SK-N-SH (cell line): Measurements from ENCODE around the gene SNX27. TPM values are rescaled to one million over a fixed set of nuclear protein-coding genes. Genes with fewer than 3 reads are reported as not detected.

Experiments
- CTCF ChIA-PET: fragments of 300-600, 350-600 bp; formaldehyde crosslinking; extraction: SDS; loops from one replicate; lab custom pipeline; 2021; lab: Yijun Ruan, JAX
- POLR2A ChIA-PET: fragments of 350-600 bp; sonication (Branson Sonifier 250); formaldehyde crosslinking; extraction: SDS; loops from one replicate; lab custom pipeline; 2020; ENCODE audit warnings: antibody characterized with exemption, inconsistent platforms; lab: Yijun Ruan, JAX
- DNase-seq: peaks from one replicate; pipeline ENCODE4 v3.0.0; 2012
- H2AFZ ChIP-seq: fragments of 200-600 bp; sonication (generic); 2 replicates; pipeline ENCODE4 v1.8.1; 2016; ENCODE audit warnings: antibody characterized with exemption, mild to moderate bottlenecking, low read depth
- H3F3A ChIP-seq: fragments of 200-600 bp; sonication (generic); replicated peaks from 2 replicates; pipeline ENCODE3; 2016; ENCODE audit warnings: antibody characterized with exemption, mild to moderate bottlenecking; ENCODE audit not compliant: insufficient read depth
- H3K27ac ChIP-seq, 2 experiments: fragments of 200-500 bp in 1 of 2; fragments of 200-600 bp in 1 of 2; sonication (Bioruptor generic) in 1 of 2; sonication (generic), shearing (Covaris generic) in 1 of 2; 2 replicates each; pipeline versions ENCODE4 v1.5.1 to v1.6.1; 2014 to 2016; ENCODE audit warnings: low read depth in 2 of 2, inconsistent platforms in 1 of 2, low read length in 1 of 2, mild to moderate bottlenecking in 1 of 2, mixed read lengths in 1 of 2
- H3K27me3 ChIP-seq: fragments of 200-600 bp; sonication (generic), shearing (Covaris generic); 2 replicates; pipeline ENCODE4 v1.6.1; 2016; ENCODE audit warnings: mixed run types; ENCODE audit not compliant: insufficient read depth
- H3K36me3 ChIP-seq, 2 experiments: fragments of 200-500 bp in 1 of 2; fragments of 200-600 bp in 1 of 2; sonication (Bioruptor generic) in 1 of 2; sonication (generic) in 1 of 2; replicated peaks in 1 of 2; 2 replicates each; pipeline versions ENCODE3 to v1.5.1; 2014 to 2016; ENCODE audit warnings: low read length in 1 of 2, mild to moderate bottlenecking in 1 of 2; ENCODE audit not compliant: insufficient read depth in 2 of 2, control insufficient read depth in 1 of 2
- H3K4me1 ChIP-seq, 2 experiments: fragments of 200-500 bp in 1 of 2; fragments of 200-600 bp in 1 of 2; sonication (Bioruptor generic) in 1 of 2; sonication (generic), shearing (Covaris generic) in 1 of 2; 2 replicates each; pipeline versions ENCODE4 v1.5.1 to v1.6.1; 2014 to 2016; ENCODE audit warnings: low read depth in 1 of 2, low read length in 1 of 2, mixed run types in 1 of 2; ENCODE audit not compliant: insufficient read depth in 2 of 2, control insufficient read depth in 1 of 2
- H3K4me2 ChIP-seq: fragments of 200-600 bp; sonication (generic), shearing (Covaris generic); 2 replicates; pipeline ENCODE4 v1.6.1; 2017; ENCODE audit warnings: mixed run types
- H3K4me3 ChIP-seq, 2 experiments: fragments of 200-500 bp in 1 of 2; fragments of 200-600 bp in 1 of 2; sonication (Bioruptor generic) in 1 of 2; sonication (generic), shearing (Covaris generic) in 1 of 2; 2 replicates each; pipeline versions ENCODE4 v1.5.1 to v1.8.1; 2014 to 2016; ENCODE audit warnings: low read depth in 2 of 2, inconsistent platforms in 1 of 2, low read length in 1 of 2, mild to moderate bottlenecking in 1 of 2, mixed read lengths in 1 of 2, moderate library complexity in 1 of 2
- H3K79me2 ChIP-seq: fragments of 200-600 bp; sonication (generic); 2 replicates; pipeline ENCODE4 v1.8.1; 2017; ENCODE audit warnings: mild to moderate bottlenecking; ENCODE audit not compliant: insufficient read depth
- H3K9ac ChIP-seq: fragments of 200-600 bp; sonication (generic); 2 replicates; pipeline ENCODE4 v1.6.1; 2017; ENCODE audit warnings: mixed run types
- H3K9me2 ChIP-seq: fragments of 200-600 bp; sonication (generic); 2 replicates; pipeline ENCODE4 v1.6.1; 2017; ENCODE audit warnings: mixed run types
- H3K9me3 ChIP-seq: fragments of 200-600 bp; sonication (generic); 2 replicates; pipeline ENCODE4 v1.6.1; 2017; ENCODE audit warnings: mixed run types, mild to moderate bottlenecking, moderate library complexity
- H4K20me1 ChIP-seq: fragments of 200-600 bp; sonication (generic); 2 replicates; pipeline ENCODE4 v1.6.1; 2017; ENCODE audit warnings: mild to moderate bottlenecking, mixed run types; ENCODE audit not compliant: insufficient read depth
- EP300 ChIP-seq, 2 experiments: IDR thresholded peaks; 2 replicates each; pipeline versions ENCODE4 v1.4.0 to v1.6.1; 2012; ENCODE audit warnings: borderline replicate concordance in 1 of 2, low read depth in 1 of 2, low read length in 1 of 2
- EZH2phosphoT487 ChIP-seq: fragments of 200-600 bp; sonication (generic); IDR thresholded peaks from 2 replicates; pipeline ENCODE4 v1.6.1; 2017; ENCODE audit warnings: low read depth, mixed run types, mild to moderate bottlenecking, antibody characterized with exemption, moderate library complexity, borderline replicate concordance
- FOXJ3 ChIP-seq: sonication (generic); formaldehyde crosslinking; IDR thresholded peaks from 2 replicates; pipeline ENCODE4 v1.5.1; 2020; ENCODE audit warnings: mild to moderate bottlenecking, missing genetic modification reagents
- FOXM1 ChIP-seq: IDR thresholded peaks from 2 replicates; pipeline ENCODE4 v1.4.0; 2012; ENCODE audit warnings: low read depth, mild to moderate bottlenecking
- GABPA ChIP-seq: IDR thresholded peaks from 2 replicates; pipeline ENCODE4 v1.4.0; 2012; ENCODE audit warnings: low read depth, mild to moderate bottlenecking
- JUND ChIP-seq: IDR thresholded peaks from 2 replicates; pipeline ENCODE4 v1.4.0; 2012
- POLR2AphosphoS5 ChIP-seq: IDR thresholded peaks from 2 replicates; pipeline ENCODE4 v1.6.1; 2012; ENCODE audit warnings: low read depth, low read length
- RCOR1 ChIP-seq: fragments of 150-350 bp; IDR thresholded peaks from 2 replicates; pipeline ENCODE4 v1.6.1; 2017; ENCODE audit warnings: antibody characterized with exemption, low read length
- SIN3A ChIP-seq: IDR thresholded peaks from 2 replicates; pipeline ENCODE4 v1.6.1; 2012; ENCODE audit warnings: low read depth, mild to moderate bottlenecking, low read length, moderate library complexity, borderline replicate concordance
- SMC3 ChIP-seq: IDR thresholded peaks from 2 replicates; pipeline ENCODE4 v1.6.1; 2012; ENCODE audit warnings: low read depth, low read length, improper control_type of control experiment
- TAF1 ChIP-seq: IDR thresholded peaks from 2 replicates; pipeline ENCODE4 v1.6.1; 2012; ENCODE audit warnings: low read depth, mild to moderate bottlenecking, low read length, moderate library complexity, borderline replicate concordance
- YY1 ChIP-seq: IDR thresholded peaks from 2 replicates; pipeline ENCODE4 v1.4.0; 2012; ENCODE audit warnings: low read depth, mild to moderate bottlenecking
- WGBS: methylation state at CpG from one replicate; pipeline ENCODE4 v1.1.6; 2017; ENCODE audit warnings: low lambda C conversion rate; 5-methylcytosine and 5-hydroxymethylcytosine counted together
- polyA plus RNA-seq, 3 experiments: library from polyadenylated mRNA; depleted of rRNA; stranded (reverse); fragments of >200 nt; gene quantifications; 2 replicates each; pipeline ENCODE4 v1.2.3, GENCODE V29; 2012
- TF ChIP-seq, protein P1 (sequence below): fragments of 200-600 bp; sonication (generic); IDR thresholded peaks from 2 replicates; pipeline ENCODE4 v1.6.1; 2017; ENCODE audit warnings: antibody characterized with exemption, mild to moderate bottlenecking, moderate library complexity
- TF ChIP-seq, protein P2 (sequence below): IDR thresholded peaks from 2 replicates; pipeline ENCODE4 v1.4.0; 2012; ENCODE audit warnings: low read depth, borderline replicate concordance
- TF ChIP-seq, protein P3 (sequence below): fragments of 150-350 bp; IDR thresholded peaks from 2 replicates; pipeline ENCODE4 v1.6.1; 2016; ENCODE audit warnings: mild to moderate bottlenecking, low read depth, low read length
- TF ChIP-seq, protein P4 (sequence below): IDR thresholded peaks from 2 replicates; pipeline ENCODE4 v1.6.1; 2012; ENCODE audit warnings: mild to moderate bottlenecking, low read depth, low read length, moderate library complexity
- TF ChIP-seq, protein P5 (sequence below): fragments of 150-350 bp; IDR thresholded peaks from 2 replicates; pipeline ENCODE4 v1.6.1; 2017; ENCODE audit warnings: antibody characterized with exemption, low read length, low read depth, borderline replicate concordance
- TF ChIP-seq, protein P6 (sequence below): IDR thresholded peaks from 2 replicates; pipeline ENCODE4 v1.4.0; 2012; ENCODE audit warnings: low read depth

SNX27 gene
- polyA plus RNA-seq, 1 of the 3 experiments (the other 2 are of a cell fraction), result 10.8 TPM

- POLR2A ChIA-PET, result no interaction called here
- Histone ChIP-seq H3F3A (peaks cover 4% of the 10 kb centered on the region), H2AFZ (no peak overlapping the region), H3K4me3 (no peak overlapping the region), H3K36me3 (peaks cover 22 to 39% of the 10 kb centered on the region in 2 experiments), H3K4me1 (no peaks in the 10 kb centered on the region), H3K9ac (no peak overlapping the region), H3K27ac (no peak overlapping the region), H3K4me2 (no peak overlapping the region), H3K9me3 (no peaks in the 10 kb centered on the region), H3K9me2 (no peaks in the 10 kb centered on the region), H3K27me3 (no peaks in the 10 kb centered on the region), H3K79me2 (no peaks in the 10 kb centered on the region), H4K20me1 (no peaks in the 10 kb centered on the region)
- 90% methylated on average over 4 of the region's 4 CpGs for WGBS
- no peak for DNase-seq
- no peak for TF ChIP-seq FOXM1
- no peak for TF ChIP-seq RCOR1
- TF ChIP-seq, protein P1, sequence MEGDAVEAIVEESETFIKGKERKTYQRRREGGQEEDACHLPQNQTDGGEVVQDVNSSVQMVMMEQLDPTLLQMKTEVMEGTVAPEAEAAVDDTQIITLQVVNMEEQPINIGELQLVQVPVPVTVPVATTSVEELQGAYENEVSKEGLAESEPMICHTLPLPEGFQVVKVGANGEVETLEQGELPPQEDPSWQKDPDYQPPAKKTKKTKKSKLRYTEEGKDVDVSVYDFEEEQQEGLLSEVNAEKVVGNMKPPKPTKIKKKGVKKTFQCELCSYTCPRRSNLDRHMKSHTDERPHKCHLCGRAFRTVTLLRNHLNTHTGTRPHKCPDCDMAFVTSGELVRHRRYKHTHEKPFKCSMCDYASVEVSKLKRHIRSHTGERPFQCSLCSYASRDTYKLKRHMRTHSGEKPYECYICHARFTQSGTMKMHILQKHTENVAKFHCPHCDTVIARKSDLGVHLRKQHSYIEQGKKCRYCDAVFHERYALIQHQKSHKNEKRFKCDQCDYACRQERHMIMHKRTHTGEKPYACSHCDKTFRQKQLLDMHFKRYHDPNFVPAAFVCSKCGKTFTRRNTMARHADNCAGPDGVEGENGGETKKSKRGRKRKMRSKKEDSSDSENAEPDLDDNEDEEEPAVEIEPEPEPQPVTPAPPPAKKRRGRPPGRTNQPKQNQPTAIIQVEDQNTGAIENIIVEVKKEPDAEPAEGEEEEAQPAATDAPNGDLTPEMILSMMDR, result no peak
- TF ChIP-seq EP300 (IDR thresholded peaks at IDR 0.05; ENCODE audit: borderline replicate concordance in 1 of 2, low read depth in 1 of 2, low read length in 1 of 2), result no peak
- TF ChIP-seq TAF1, result no peak
- TF ChIP-seq, protein P2, sequence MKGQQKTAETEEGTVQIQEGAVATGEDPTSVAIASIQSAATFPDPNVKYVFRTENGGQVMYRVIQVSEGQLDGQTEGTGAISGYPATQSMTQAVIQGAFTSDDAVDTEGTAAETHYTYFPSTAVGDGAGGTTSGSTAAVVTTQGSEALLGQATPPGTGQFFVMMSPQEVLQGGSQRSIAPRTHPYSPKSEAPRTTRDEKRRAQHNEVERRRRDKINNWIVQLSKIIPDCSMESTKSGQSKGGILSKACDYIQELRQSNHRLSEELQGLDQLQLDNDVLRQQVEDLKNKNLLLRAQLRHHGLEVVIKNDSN, result no peak
- TF ChIP-seq, protein P3, sequence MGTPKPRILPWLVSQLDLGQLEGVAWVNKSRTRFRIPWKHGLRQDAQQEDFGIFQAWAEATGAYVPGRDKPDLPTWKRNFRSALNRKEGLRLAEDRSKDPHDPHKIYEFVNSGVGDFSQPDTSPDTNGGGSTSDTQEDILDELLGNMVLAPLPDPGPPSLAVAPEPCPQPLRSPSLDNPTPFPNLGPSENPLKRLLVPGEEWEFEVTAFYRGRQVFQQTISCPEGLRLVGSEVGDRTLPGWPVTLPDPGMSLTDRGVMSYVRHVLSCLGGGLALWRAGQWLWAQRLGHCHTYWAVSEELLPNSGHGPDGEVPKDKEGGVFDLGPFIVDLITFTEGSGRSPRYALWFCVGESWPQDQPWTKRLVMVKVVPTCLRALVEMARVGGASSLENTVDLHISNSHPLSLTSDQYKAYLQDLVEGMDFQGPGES, result no peak
- TF ChIP-seq EZH2phosphoT487, result no peak
- no peak for TF ChIP-seq FOXJ3 (CRISPR knock-in tag)
- TF ChIP-seq, protein P4, sequence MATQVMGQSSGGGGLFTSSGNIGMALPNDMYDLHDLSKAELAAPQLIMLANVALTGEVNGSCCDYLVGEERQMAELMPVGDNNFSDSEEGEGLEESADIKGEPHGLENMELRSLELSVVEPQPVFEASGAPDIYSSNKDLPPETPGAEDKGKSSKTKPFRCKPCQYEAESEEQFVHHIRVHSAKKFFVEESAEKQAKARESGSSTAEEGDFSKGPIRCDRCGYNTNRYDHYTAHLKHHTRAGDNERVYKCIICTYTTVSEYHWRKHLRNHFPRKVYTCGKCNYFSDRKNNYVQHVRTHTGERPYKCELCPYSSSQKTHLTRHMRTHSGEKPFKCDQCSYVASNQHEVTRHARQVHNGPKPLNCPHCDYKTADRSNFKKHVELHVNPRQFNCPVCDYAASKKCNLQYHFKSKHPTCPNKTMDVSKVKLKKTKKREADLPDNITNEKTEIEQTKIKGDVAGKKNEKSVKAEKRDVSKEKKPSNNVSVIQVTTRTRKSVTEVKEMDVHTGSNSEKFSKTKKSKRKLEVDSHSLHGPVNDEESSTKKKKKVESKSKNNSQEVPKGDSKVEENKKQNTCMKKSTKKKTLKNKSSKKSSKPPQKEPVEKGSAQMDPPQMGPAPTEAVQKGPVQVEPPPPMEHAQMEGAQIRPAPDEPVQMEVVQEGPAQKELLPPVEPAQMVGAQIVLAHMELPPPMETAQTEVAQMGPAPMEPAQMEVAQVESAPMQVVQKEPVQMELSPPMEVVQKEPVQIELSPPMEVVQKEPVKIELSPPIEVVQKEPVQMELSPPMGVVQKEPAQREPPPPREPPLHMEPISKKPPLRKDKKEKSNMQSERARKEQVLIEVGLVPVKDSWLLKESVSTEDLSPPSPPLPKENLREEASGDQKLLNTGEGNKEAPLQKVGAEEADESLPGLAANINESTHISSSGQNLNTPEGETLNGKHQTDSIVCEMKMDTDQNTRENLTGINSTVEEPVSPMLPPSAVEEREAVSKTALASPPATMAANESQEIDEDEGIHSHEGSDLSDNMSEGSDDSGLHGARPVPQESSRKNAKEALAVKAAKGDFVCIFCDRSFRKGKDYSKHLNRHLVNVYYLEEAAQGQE, result no peak
- TF ChIP-seq, protein P5, sequence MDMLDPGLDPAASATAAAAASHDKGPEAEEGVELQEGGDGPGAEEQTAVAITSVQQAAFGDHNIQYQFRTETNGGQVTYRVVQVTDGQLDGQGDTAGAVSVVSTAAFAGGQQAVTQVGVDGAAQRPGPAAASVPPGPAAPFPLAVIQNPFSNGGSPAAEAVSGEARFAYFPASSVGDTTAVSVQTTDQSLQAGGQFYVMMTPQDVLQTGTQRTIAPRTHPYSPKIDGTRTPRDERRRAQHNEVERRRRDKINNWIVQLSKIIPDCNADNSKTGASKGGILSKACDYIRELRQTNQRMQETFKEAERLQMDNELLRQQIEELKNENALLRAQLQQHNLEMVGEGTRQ, result no peak
- TF ChIP-seq SMC3, result no peak
- no peak for TF ChIP-seq GABPA
- TF ChIP-seq, protein P6, sequence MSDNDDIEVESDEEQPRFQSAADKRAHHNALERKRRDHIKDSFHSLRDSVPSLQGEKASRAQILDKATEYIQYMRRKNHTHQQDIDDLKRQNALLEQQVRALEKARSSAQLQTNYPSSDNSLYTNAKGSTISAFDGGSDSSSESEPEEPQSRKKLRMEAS, result no peak
- TF ChIP-seq SIN3A, result no peak
- no peak for TF ChIP-seq POLR2AphosphoS5
- no peak for TF ChIP-seq JUND
- no peak for TF ChIP-seq YY1
- CTCF ChIA-PET, result interaction anchor here (1.2 to 6.5 kb wide), 6 partner anchors 27 to 245 kb away, joined by 3 to 58 read pairs (median 4); partner anchors contain the start of gene CELF3
Observed at GRCh38 chr1:151689494-151689893, 77.6 kb downstream of the SNX27 start.
